DOHH2 (cell line): ENCODE measurements around the gene NCF2.

Experiments
- H3F3A ChIP-seq: fragments of 200-600 bp; sonication (generic), shearing (Covaris generic); 2 replicates; pipeline ENCODE4 v1.6.0; 2016; ENCODE audit warnings: antibody characterized with exemption, mild to moderate bottlenecking; ENCODE audit not compliant: control insufficient read depth, insufficient read depth
- H3K27ac ChIP-seq: fragments of 200-600 bp; sonication (generic); 2 replicates; pipeline ENCODE4 v1.5.1; 2014; ENCODE audit warnings: low read depth, mild to moderate bottlenecking, low read length, moderate library complexity
- H3K27me3 ChIP-seq: fragments of 200-600 bp; sonication (generic); 2 replicates; pipeline ENCODE4 v1.6.1; 2014; ENCODE audit warnings: mild to moderate bottlenecking, low read length, mixed read lengths; ENCODE audit not compliant: control insufficient read depth
- H3K36me3 ChIP-seq: fragments of 200-600 bp; sonication (generic); 2 replicates; pipeline ENCODE4 v1.6.1; 2014; ENCODE audit warnings: mild to moderate bottlenecking, low read length, moderate library complexity, mixed read lengths; ENCODE audit not compliant: control insufficient read depth
- H3K4me1 ChIP-seq: fragments of 200-600 bp; sonication (generic); 2 replicates; pipeline ENCODE4 v1.6.1; 2014; ENCODE audit warnings: mild to moderate bottlenecking, low read length, mixed read lengths; ENCODE audit not compliant: control insufficient read depth
- H3K4me2 ChIP-seq: fragments of 200-600 bp; sonication (generic); 2 replicates; pipeline ENCODE4 v1.6.0; 2014; ENCODE audit warnings: mild to moderate bottlenecking, low read length, moderate library complexity
- H3K4me3 ChIP-seq: fragments of 200-600 bp; sonication (generic); 2 replicates; pipeline ENCODE4 v1.5.1; 2014; ENCODE audit warnings: mild to moderate bottlenecking, low read length, mixed read lengths
- H3K79me2 ChIP-seq: fragments of 200-600 bp; sonication (generic); 2 replicates; pipeline ENCODE4 v1.6.1; 2014; ENCODE audit warnings: mild to moderate bottlenecking, low read length, mixed read lengths; ENCODE audit not compliant: control insufficient read depth
- H3K9me2 ChIP-seq: fragments of 200-600 bp; sonication (generic); replicated peaks from 2 replicates; pipeline ENCODE4 v1.6.1; 2014; ENCODE audit warnings: mild to moderate bottlenecking, low read length, mixed read lengths; ENCODE audit not compliant: control insufficient read depth
- H3K9me3 ChIP-seq: fragments of 200-600 bp; sonication (generic); 2 replicates; pipeline ENCODE4 v1.6.1; 2014; ENCODE audit warnings: antibody characterized with exemption, low read length, mixed read lengths; ENCODE audit not compliant: control insufficient read depth, insufficient read depth
- H4K20me1 ChIP-seq: fragments of 200-600 bp; sonication (generic); 2 replicates; pipeline ENCODE4 v1.6.0; 2014; ENCODE audit warnings: low read depth, mild to moderate bottlenecking, antibody characterized with exemption, low read length, moderate library complexity; ENCODE audit not compliant: control insufficient read depth, insufficient read depth
- CTCF ChIP-seq: fragments of 200-600 bp; sonication (generic); IDR thresholded peaks from one replicate; pipeline ENCODE4 v1.5.1; 2014; ENCODE audit warnings: antibody characterized with exemption, mild to moderate bottlenecking, low read depth, low read length; ENCODE audit not compliant: poor library complexity, severe bottlenecking
- EZH2phosphoT487 ChIP-seq: fragments of 200-600 bp; sonication (generic); IDR thresholded peaks from 2 replicates; pipeline ENCODE4 v1.6.1; 2017; ENCODE audit warnings: borderline replicate concordance, mild to moderate bottlenecking, antibody characterized with exemption, low read length, moderate library complexity, mixed read lengths

NCF2 gene

GRCh38 chr1:183568176-183569021 lies 21.9 kb downstream of the NCF2 start:
- Histone ChIP-seq H3K4me2 (no peak overlapping the region), H3K36me3 (no peaks in the 10 kb centered on the region), H3K4me3 (no peak overlapping the region), H3K79me2 (no peaks in the 10 kb centered on the region), H4K20me1 (no peaks in the 10 kb centered on the region), H3K9me3 (no peaks in the 10 kb centered on the region), H3K27me3 (peaks cover 23% of the 10 kb centered on the region), H3K27ac (no peak overlapping the region), H3K9me2 (no peaks in the 10 kb centered on the region), H3F3A (no peaks in the 10 kb centered on the region), H3K4me1 (peaks cover 4% of the 10 kb centered on the region; the same call in 1 of the 2 replicates)
- TF ChIP-seq CTCF: no peak

- Histone ChIP-seq H3K4me1 (peaks cover 4% of the 10 kb centered on the region; the same call in 1 of the 2 replicates), H3K27ac (no peak overlapping the region), H4K20me1 (no peaks in the 10 kb centered on the region), H3K9me3 (no peaks in the 10 kb centered on the region), H3K27me3 (peaks cover 22% of the 10 kb centered on the region), H3K79me2 (no peaks in the 10 kb centered on the region), H3K36me3 (no peaks in the 10 kb centered on the region), H3K4me3 (no peak overlapping the region), H3K9me2 (no peaks in the 10 kb centered on the region), H3F3A (no peaks in the 10 kb centered on the region), H3K4me2 (no peak overlapping the region)
- TF ChIP-seq EZH2phosphoT487 (no peak), CTCF (no peak)
Observed at GRCh38 chr1:183567584-183567983, 22.7 kb downstream of the NCF2 start.

- Histone ChIP-seq H3K36me3 (no peaks in the 10 kb centered on the region), H3K4me3 (no peak overlapping the region), H3K4me2 (no peak overlapping the region), H3K4me1 (peaks cover 4% of the 10 kb centered on the region; the same call in 1 of the 2 replicates), H4K20me1 (no peaks in the 10 kb centered on the region), H3K9me3 (no peaks in the 10 kb centered on the region), H3K79me2 (no peaks in the 10 kb centered on the region), H3K9me2 (no peaks in the 10 kb centered on the region), H3K27ac (no peak overlapping the region), H3F3A (no peaks in the 10 kb centered on the region), H3K27me3 (peaks cover 16% of the 10 kb centered on the region)
- TF ChIP-seq EZH2phosphoT487: no peak
- TF ChIP-seq CTCF: no peak
Observed at GRCh38 chr1:183566026-183566425, 24.2 kb downstream of the NCF2 start.
